HG03108 (cell line): Measurements from ENCODE around the gene CXCL13.
"Not testable (repeated sequence)": the region's sequence is repeated elsewhere in the genome, so short reads cannot be mapped to it uniquely, and the experiment has no call there.

Source experiments
- ATAC-seq: cut with Tn5 transposase; IDR thresholded peaks from one replicate; pipeline ENCODE4 v1.9.1; 2021; ENCODE audit warnings: moderate library complexity; ENCODE audit not compliant: unreplicated experiment

CXCL13 gene

GRCh38 chr4:77653162-77653758 lies 47.6 kb downstream of the CXCL13 start:
- no peak for ATAC-seq

GRCh38 chr4:77660318-77660717 lies 54.7 kb downstream of the CXCL13 start:
- not testable (repeated sequence) for ATAC-seq
